Activated naive CD4-positive, alpha-beta T cell treated with anti-CD3 and anti-CD28 coated beads, Interleukin-2, amount 50 U/mL, for 24 hours (primary cell): ENCODE measurements around the gene PILRB.
A peak's percentile ranks its signal among the peaks of the same experiment; 100 is the strongest.
"Not testable (repeated sequence)": the region's sequence is repeated elsewhere in the genome, so short reads cannot be mapped to it uniquely, and the experiment has no call there.

Source experiments
- H3K27ac Mint-ChIP-seq: one replicate; pipeline ENCODE4 v1.8.0; 2021; ENCODE audit warnings: mild to moderate bottlenecking, mixed read lengths
- H3K27me3 Mint-ChIP-seq: one replicate; pipeline ENCODE4 v1.8.0; 2021; ENCODE audit warnings: mixed read lengths
- H3K36me3 Mint-ChIP-seq: one replicate; pipeline ENCODE4 v1.8.0; 2021; ENCODE audit warnings: mixed read lengths
- H3K4me1 Mint-ChIP-seq: one replicate; pipeline ENCODE4 v1.8.0; 2021; ENCODE audit warnings: mixed read lengths
- H3K4me3 Mint-ChIP-seq: one replicate; pipeline ENCODE4 v1.8.0; 2021; ENCODE audit warnings: mild to moderate bottlenecking, mixed read lengths
- H3K9me3 Mint-ChIP-seq: one replicate; pipeline ENCODE4 v1.8.0; 2021; ENCODE audit warnings: mixed read lengths

The PILRB gene

DNA sequence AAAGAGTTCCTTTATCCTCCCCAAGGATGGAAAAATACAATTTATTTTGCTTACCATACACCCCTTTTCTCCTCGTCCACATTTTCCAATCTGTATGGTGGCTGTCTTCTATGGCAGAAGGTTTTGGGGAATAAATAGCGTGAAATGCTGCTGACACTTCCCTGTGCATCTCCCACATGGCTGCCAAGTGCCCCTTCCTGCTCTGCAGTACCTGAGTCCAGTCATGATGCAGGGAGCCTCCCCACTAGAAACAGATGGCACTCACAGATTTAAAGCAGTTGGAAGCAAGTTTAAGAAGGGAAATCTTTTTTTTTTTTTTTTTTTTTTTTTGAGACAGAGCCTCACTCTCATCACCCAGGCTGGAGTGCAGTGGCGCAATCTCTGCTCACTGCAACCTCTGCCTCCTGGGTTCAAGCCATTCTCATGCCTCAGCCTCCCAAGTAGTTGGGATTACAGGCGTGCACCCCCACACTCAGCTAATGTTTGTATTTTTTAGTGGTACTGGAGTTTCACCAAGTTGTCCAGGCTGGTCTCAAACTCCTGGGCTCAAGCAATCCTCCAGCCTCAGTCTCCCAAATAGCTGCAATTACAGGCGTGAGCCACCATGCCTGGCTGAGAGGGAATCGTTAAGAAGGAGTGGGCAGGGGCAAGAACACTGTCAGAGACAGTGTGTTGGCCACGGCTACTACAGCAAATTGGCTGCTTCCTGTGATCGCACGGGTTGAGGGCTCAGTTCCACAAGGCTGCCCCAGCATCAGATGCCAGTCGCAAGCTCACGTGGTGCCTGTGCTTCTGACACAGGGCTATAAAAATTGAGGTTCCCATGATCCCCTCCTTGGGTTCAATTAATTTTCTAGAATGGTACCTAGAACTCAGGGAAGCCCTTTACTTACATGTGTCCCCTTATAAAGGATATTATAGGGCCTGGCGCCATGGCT, 10.0 kb downstream of the PILRB start:
- Mint-ChIP-seq H3K27ac (no peak overlapping the region), H3K4me1 (peaks cover 38% of the 10 kb centered on the region), H3K27me3 (no peaks in the 10 kb centered on the region), H3K4me3 (no peak overlapping the region), H3K36me3 (peaks cover 19% of the 10 kb centered on the region), H3K9me3 (no peaks in the 10 kb centered on the region)

DNA sequence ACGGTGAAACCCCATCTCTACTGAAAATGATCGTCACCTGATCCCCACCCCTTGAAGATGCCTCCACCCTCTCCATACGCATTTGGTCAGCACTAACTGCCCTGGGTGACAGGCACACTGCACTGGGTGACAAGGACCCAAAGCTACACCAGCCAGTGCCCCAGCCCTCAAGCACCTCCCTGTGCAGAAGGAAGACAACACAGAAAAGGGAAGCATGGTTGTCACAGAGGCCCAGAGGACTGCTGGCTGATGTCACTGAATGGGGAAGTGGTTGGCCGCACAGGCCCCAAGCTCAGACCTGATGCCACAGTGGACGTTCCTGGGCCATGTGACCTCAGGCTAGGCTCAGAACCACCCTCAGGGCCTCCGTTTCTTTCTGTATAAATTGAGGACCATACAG, 11.2 kb downstream of the PILRB start:
- Mint-ChIP-seq H3K4me1 (peaks cover 38% of the 10 kb centered on the region), H3K9me3 (no peaks in the 10 kb centered on the region), H3K36me3 (peaks cover 12% of the 10 kb centered on the region), H3K27me3 (no peaks in the 10 kb centered on the region), H3K27ac (no peak overlapping the region), H3K4me3 (no peak overlapping the region)

DNA sequence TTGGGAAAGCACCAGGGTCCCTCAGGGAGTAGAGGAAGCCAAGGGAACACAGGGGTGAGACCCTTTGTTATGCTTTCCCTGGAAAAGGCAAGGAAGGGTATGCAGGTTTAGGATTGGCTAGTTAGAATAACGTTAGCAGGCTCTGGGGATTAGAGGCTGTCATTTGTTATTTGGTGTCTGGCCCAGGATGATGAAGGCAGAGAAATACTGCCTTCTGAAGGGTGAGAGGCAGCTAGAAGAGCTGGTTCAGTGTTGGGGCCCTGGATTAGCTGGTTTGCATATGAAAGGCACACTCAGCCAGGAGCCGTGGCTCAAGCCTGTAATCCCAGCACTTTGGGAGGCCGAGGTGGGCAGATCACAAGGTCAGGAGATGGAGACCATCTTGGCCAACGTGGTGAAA, 12.4 kb downstream of the PILRB start:
- peaks cover 8% of the 10 kb centered on the region for H3K36me3 Mint-ChIP-seq
- H3K9me3 Mint-ChIP-seq = no peaks in the 10 kb centered on the region
- H3K4me3 Mint-ChIP-seq = no peak overlapping the region
- peaks cover 38% of the 10 kb centered on the region for H3K4me1 Mint-ChIP-seq
- H3K27ac Mint-ChIP-seq = no peak overlapping the region
- H3K27me3 Mint-ChIP-seq = no peaks in the 10 kb centered on the region

GRCh38 chr7:100370746-100371145, 12.8 kb downstream of the PILRB start:
- H3K36me3 Mint-ChIP-seq = peaks cover 8% of the 10 kb centered on the region
- H3K4me1 Mint-ChIP-seq = peaks cover 33% of the 10 kb centered on the region
- no peaks in the 10 kb centered on the region for H3K9me3 Mint-ChIP-seq
- no peak overlapping the region for H3K4me3 Mint-ChIP-seq
- H3K27ac Mint-ChIP-seq = no peak overlapping the region
- H3K27me3 Mint-ChIP-seq = no peaks in the 10 kb centered on the region

- Mint-ChIP-seq H3K9me3 (no peaks in the 10 kb centered on the region), H3K4me3 (no peak overlapping the region), H3K36me3 (peaks cover 6% of the 10 kb centered on the region), H3K27ac (no peak overlapping the region), H3K4me1 (peaks cover 24% of the 10 kb centered on the region), H3K27me3 (no peaks in the 10 kb centered on the region)
These were observed 13.7 kb downstream of the PILRB start for GRCh38 chr7:100371561-100372171.

DNA sequence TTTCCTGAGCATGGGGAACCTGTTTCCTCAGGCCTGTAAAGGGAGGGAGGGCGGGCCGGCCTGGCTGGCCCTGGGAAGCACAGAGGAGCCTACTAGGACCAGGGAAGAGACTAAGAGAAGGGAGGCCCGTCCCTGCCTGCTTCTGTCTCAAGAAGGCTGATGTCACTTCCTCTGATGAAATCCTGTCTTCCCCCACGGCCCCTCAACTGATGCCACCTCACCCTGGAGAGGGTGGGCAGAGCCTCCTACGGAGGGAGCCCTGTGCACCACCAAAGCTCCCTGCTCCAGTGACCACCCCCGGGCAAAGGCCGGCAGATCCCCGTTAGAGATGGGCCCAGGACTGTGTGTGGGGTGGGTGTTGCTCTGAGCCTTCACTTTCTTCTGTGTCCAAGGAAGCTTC, 14.3 kb downstream of the PILRB start:
- Mint-ChIP-seq H3K36me3 (peaks cover 4% of the 10 kb centered on the region), H3K4me3 (no peak overlapping the region), H3K9me3 (no peaks in the 10 kb centered on the region), H3K4me1 (peaks cover 21% of the 10 kb centered on the region), H3K27me3 (no peaks in the 10 kb centered on the region), H3K27ac (peak overlapping the region; percentile 23)

GRCh38 chr7:100372694-100373093, 14.8 kb downstream of the PILRB start:
- H3K27ac Mint-ChIP-seq = peak overlapping the region; percentile 23
- no peaks in the 10 kb centered on the region for H3K9me3 Mint-ChIP-seq
- peaks cover 17% of the 10 kb centered on the region for H3K4me1 Mint-ChIP-seq
- peaks cover under 1% of the 10 kb centered on the region for H3K36me3 Mint-ChIP-seq
- no peak overlapping the region for H3K4me3 Mint-ChIP-seq
- no peaks in the 10 kb centered on the region for H3K27me3 Mint-ChIP-seq

- H3K4me1 Mint-ChIP-seq = peaks cover 16% of the 10 kb centered on the region
These were observed 15.4 kb downstream of the PILRB start, which contains the start of gene PILRA for GRCh38 chr7:100373261-100373831. PILRA (plus strand) TSS chr7:100373487; CDS start chr7:100373657, 170 bp downstream.

GRCh38 chr7:100373870-100374598, 16.1 kb downstream of the PILRB start:
- H3K27ac Mint-ChIP-seq, H3K36me3 Mint-ChIP-seq, H3K27me3 Mint-ChIP-seq, H3K9me3 Mint-ChIP-seq, H3K4me3 Mint-ChIP-seq: not testable (repeated sequence)
- H3K4me1 Mint-ChIP-seq = peaks cover 16% of the 10 kb centered on the region

More at GRCh38 chr7:100373261-100373831, 15.4 kb downstream of the PILRB start, which contains the start of gene PILRA:
- H3K27me3 Mint-ChIP-seq = no peaks in the 10 kb centered on the region
- H3K27ac Mint-ChIP-seq = peak within 1 kb of the TSS; percentile 23
- no peaks in the 10 kb centered on the region for H3K9me3 Mint-ChIP-seq
- H3K36me3 Mint-ChIP-seq = peaks cover 1% of the 10 kb centered on the region
- H3K4me3 Mint-ChIP-seq = no peak within 1 kb of the TSS

DNA sequence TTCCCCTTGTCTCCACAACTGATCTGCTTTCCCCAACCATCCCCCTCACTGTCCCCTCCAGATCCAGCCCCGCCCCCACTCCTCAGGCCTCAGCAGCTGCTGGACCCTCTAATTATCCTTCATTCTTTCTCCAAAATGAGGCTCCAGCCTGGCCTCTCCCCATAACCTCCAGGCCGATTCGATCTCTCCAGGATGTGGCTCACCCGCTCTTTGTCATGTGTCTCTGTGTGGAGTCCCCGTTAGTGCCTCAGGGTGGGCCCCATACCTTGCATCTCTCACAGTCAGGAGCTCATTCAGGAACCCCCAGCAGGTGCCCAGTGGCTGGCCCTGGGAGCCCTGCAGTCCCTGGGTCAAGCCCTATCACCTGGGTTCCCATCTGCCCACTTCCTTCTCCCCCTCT, 16.7 kb downstream of the PILRB start:
- no peaks in the 10 kb centered on the region for H3K27me3 Mint-ChIP-seq
- H3K36me3 Mint-ChIP-seq = peaks cover 2% of the 10 kb centered on the region
- H3K4me1 Mint-ChIP-seq = peaks cover 16% of the 10 kb centered on the region
- no peaks in the 10 kb centered on the region for H3K9me3 Mint-ChIP-seq
- H3K4me3 Mint-ChIP-seq = no peak overlapping the region
- no peak overlapping the region for H3K27ac Mint-ChIP-seq

DNA sequence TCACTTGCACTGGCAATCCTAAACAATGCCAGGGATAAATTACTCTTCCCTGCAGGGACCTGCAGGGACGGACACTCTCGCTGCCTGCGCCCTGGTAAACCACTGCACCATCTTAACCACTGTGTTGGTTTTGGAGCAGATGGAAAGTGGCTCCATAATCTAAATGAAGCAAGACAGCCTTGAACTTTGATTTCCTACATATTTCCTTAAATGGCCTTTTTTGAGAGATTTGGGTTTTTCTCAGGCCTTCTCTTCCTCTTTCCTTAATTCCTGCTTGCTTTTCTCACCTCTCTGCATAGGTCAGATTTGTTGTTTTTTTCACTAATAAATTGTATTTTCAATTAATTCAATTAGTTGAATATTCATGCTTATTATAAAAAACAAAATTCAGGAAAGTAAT, 18.1 kb downstream of the PILRB start:
- Mint-ChIP-seq H3K36me3 (peaks cover 2% of the 10 kb centered on the region), H3K9me3 (no peaks in the 10 kb centered on the region), H3K27me3 (no peaks in the 10 kb centered on the region), H3K4me3 (no peak overlapping the region), H3K4me1 (peaks cover 15% of the 10 kb centered on the region), H3K27ac (no peak overlapping the region)

GRCh38 chr7:100378114-100378755, 20.3 kb downstream of the PILRB start:
- peaks cover 9% of the 10 kb centered on the region for H3K4me1 Mint-ChIP-seq
- H3K9me3 Mint-ChIP-seq = no peaks in the 10 kb centered on the region
- H3K27ac Mint-ChIP-seq = no peak overlapping the region
- H3K4me3 Mint-ChIP-seq = no peak overlapping the region
- peaks cover 2% of the 10 kb centered on the region for H3K36me3 Mint-ChIP-seq
- no peaks in the 10 kb centered on the region for H3K27me3 Mint-ChIP-seq

- Mint-ChIP-seq H3K27ac (no peak overlapping the region), H3K4me1 (peaks cover 6% of the 10 kb centered on the region), H3K27me3 (no peaks in the 10 kb centered on the region), H3K4me3 (no peak overlapping the region), H3K9me3 (no peaks in the 10 kb centered on the region), H3K36me3 (peaks cover 2% of the 10 kb centered on the region)
These were observed 22.3 kb downstream of the PILRB start for GRCh38 chr7:100380196-100380595.

- H3K4me3 Mint-ChIP-seq, H3K36me3 Mint-ChIP-seq, H3K27ac Mint-ChIP-seq, H3K4me1 Mint-ChIP-seq, H3K27me3 Mint-ChIP-seq, H3K9me3 Mint-ChIP-seq: not testable (repeated sequence)
These were observed 23.8 kb downstream of the PILRB start for GRCh38 chr7:100381531-100382233.
